Kidney (tissue), 14 donors: Measurements from ENCODE around the gene KCTD10. TPM values are rescaled to one million over a fixed set of nuclear protein-coding genes. Genes with fewer than 3 reads are reported as not detected.
A peak's percentile ranks its signal among the peaks of the same experiment; 100 is the strongest.
"Not testable (repeated sequence)": the region's sequence is repeated elsewhere in the genome, so short reads cannot be mapped to it uniquely, and the experiment has no call there.

Experiments
- DNase-seq, 5 donors: peaks; one replicate each; pipeline ENCODE4 v3.0.0-alpha.2; 2013 to 2020
- FAIRE-seq: peaks from 2 replicates; lab custom pipeline; 2012; peaks lifted over from hg19 to GRCh38; lab: Jason Lieb, UNC
- H3K27ac ChIP-seq, 2 donors: one replicate each; pipeline ENCODE4 v1.7.0; 2013; ENCODE audit warnings: low read depth in 2 of 2, low read length in 2 of 2, inconsistent platforms in 1 of 2
- H3K27me3 ChIP-seq: one replicate; pipeline ENCODE4 v1.7.1; 2013; ENCODE audit warnings: low read length, inconsistent platforms; ENCODE audit not compliant: control insufficient read depth, insufficient read depth
- H3K36me3 ChIP-seq, 3 donors: one replicate each; pipeline versions ENCODE4 v1.7.0 to v1.7.1; 2013; ENCODE audit warnings: low read length in 3 of 3, control low read depth in 1 of 3, inconsistent platforms in 1 of 3; ENCODE audit not compliant: insufficient read depth in 3 of 3, control insufficient read depth in 2 of 3
- H3K4me1 ChIP-seq, 3 donors: one replicate each; pipeline versions ENCODE4 v1.7.0 to v1.7.1; 2013; ENCODE audit warnings: low read length in 3 of 3, inconsistent platforms in 1 of 3, low read depth in 1 of 3; ENCODE audit not compliant: control insufficient read depth in 2 of 3, insufficient read depth in 2 of 3
- H3K4me3 ChIP-seq, 3 donors: one replicate each; pipeline versions ENCODE4 v1.7.0 to v1.8.1; 2013; ENCODE audit warnings: low read length in 3 of 3, control low read depth in 1 of 3, inconsistent platforms in 1 of 3
- H3K9ac ChIP-seq, 3 donors: one replicate each; pipeline versions ENCODE4 v1.7.0 to v1.7.1; 2013; ENCODE audit warnings: low read length in 3 of 3, control low read depth in 1 of 3, inconsistent platforms in 1 of 3
- H3K9me3 ChIP-seq, 3 donors: one replicate each; pipeline versions ENCODE4 v1.7.0 to v1.7.1; 2013; ENCODE audit warnings: low read length in 3 of 3, control low read depth in 1 of 3, inconsistent platforms in 1 of 3; ENCODE audit not compliant: control insufficient read depth in 2 of 3, insufficient read depth in 1 of 3
- intact Hi-C: fragments of 100-400 bp; cut with DNase I; formaldehyde crosslinking; loops from one replicate; pipeline ENCODE4 v1.11.1; 2022
- polyA plus RNA-seq: library from polyadenylated mRNA; stranded (reverse); fragments of 350-450 nt; fragmentation: Illumina TruSeq; extraction: RNeasy Lipid Tissue Mini Kit (QIAGEN cat#74804); gene quantifications from one replicate; pipeline ENCODE4 v1.2.3, GENCODE V29; 2014; ENCODE audit warnings: low read depth, low replicate concordance; ENCODE audit not compliant: insufficient read depth
- total RNA-seq: library from RNA; stranded (reverse); fragmentation: NEBNext Ultra II Directional; extraction: Animal tissue kit (Norgen Biotek cat#: 25700); gene quantifications from one replicate; pipeline ENCODE4 v1.2.1, GENCODE V29; 2021
- TF ChIP-seq, protein P1 (sequence below): IDR thresholded peaks from 3 replicates; pipeline ENCODE4 v1.5.1; 2012; ENCODE audit warnings: mild to moderate bottlenecking, moderate library complexity, borderline replicate concordance; ENCODE audit not compliant: insufficient read depth; ENCODE audit errors: extremely low read depth
- donor health status: control.
- donor health status: control.
- donor health status: control.
- donor health status: control.
- donor health status: control.
- donor health status: DM: yes; HTN: yes; CAD: no.
- donor health status: Normal renal cell carcinoma (clear cell type).

Gene KCTD10
- total and polyA plus RNA-seq, 2 donors from 2014 or later = 23.6 to 72.1 TPM

DNA sequence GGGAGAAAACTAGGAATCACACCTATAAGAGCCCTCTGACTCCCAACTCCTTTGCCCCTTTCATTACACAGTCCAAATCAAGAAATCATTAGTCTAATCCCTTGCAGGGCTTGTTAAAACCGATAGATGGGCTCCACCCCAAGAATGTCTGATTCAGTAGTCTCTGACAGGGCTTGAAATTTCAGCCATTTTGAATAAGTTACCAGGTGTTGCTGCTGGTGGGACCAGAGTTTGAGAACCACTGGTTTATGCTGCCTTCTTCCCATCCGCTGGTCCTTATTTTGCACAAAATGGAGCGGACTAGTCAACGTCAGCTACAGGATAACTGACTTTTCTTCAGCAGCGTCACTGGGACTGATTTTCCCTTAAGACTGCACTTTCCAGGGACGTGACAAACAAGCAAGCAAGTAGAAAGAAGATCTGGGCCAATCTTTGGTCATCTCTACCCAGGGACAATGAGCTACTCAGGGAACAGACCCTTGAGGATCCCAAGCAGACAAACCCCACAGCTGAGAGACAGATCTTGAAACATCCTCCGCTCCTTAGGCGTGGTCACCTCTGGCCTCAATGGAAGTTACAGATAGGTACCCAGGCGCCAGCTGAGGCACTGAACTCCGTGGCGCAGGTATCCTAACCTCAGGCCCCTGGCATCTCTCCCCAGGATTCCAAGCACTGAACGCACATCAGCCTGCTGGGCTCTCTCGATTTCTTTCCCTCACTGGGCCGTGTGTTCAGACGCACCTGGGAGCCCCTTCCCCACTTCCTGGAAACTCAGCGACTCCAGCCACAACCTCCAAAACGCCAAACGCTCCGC, 900 bp downstream of the KCTD10 start:
- TF ChIP-seq, protein P1, sequence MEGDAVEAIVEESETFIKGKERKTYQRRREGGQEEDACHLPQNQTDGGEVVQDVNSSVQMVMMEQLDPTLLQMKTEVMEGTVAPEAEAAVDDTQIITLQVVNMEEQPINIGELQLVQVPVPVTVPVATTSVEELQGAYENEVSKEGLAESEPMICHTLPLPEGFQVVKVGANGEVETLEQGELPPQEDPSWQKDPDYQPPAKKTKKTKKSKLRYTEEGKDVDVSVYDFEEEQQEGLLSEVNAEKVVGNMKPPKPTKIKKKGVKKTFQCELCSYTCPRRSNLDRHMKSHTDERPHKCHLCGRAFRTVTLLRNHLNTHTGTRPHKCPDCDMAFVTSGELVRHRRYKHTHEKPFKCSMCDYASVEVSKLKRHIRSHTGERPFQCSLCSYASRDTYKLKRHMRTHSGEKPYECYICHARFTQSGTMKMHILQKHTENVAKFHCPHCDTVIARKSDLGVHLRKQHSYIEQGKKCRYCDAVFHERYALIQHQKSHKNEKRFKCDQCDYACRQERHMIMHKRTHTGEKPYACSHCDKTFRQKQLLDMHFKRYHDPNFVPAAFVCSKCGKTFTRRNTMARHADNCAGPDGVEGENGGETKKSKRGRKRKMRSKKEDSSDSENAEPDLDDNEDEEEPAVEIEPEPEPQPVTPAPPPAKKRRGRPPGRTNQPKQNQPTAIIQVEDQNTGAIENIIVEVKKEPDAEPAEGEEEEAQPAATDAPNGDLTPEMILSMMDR = no peak
- Histone ChIP-seq H3K36me3 (no peaks in the 10 kb centered on the region), H3K27me3 (no peaks in the 10 kb centered on the region), H3K4me1 (peaks cover 0 to 20% (median 9%) of the 10 kb centered on the region in 3 donors), H3K9ac (peak overlapping the region; percentile 96 to 99 (median 96)), H3K4me3 (peak overlapping the region; percentile 99), H3K27ac (peak overlapping the region; percentile 90 to 99), H3K9me3 (no peaks in the 10 kb centered on the region)
- no peak for FAIRE-seq
- DNase-seq = peak in 1 of 5 donors; percentile 32
- intact Hi-C loops = loop anchor here (5.0 kb wide), 1 partner anchor 44 kb away; no protein-coding TSS in a partner anchor

- DNase-seq (no peak), FAIRE-seq (no peak)
- H3K27me3 ChIP-seq = no peaks in the 10 kb centered on the region
- intact Hi-C loops = loop anchor here (5.0 kb wide), 1 partner anchor 43 kb away; no protein-coding TSS in a partner anchor
- TF ChIP-seq, protein P1 = no peak
- H3K9me3 ChIP-seq = no peaks in the 10 kb centered on the region
- H3K4me3 ChIP-seq = peak overlapping the region in 1 of 3 donors; percentile 99
- H3K4me1 ChIP-seq = peaks cover 0 to 20% (median 9%) of the 10 kb centered on the region in 3 donors
- H3K36me3 ChIP-seq = no peaks in the 10 kb centered on the region
- no peak overlapping the region for H3K9ac ChIP-seq
- no peak overlapping the region for H3K27ac ChIP-seq
These were observed 2.0 kb downstream of the KCTD10 start for GRCh38 chr12:109475121-109475520.

DNA sequence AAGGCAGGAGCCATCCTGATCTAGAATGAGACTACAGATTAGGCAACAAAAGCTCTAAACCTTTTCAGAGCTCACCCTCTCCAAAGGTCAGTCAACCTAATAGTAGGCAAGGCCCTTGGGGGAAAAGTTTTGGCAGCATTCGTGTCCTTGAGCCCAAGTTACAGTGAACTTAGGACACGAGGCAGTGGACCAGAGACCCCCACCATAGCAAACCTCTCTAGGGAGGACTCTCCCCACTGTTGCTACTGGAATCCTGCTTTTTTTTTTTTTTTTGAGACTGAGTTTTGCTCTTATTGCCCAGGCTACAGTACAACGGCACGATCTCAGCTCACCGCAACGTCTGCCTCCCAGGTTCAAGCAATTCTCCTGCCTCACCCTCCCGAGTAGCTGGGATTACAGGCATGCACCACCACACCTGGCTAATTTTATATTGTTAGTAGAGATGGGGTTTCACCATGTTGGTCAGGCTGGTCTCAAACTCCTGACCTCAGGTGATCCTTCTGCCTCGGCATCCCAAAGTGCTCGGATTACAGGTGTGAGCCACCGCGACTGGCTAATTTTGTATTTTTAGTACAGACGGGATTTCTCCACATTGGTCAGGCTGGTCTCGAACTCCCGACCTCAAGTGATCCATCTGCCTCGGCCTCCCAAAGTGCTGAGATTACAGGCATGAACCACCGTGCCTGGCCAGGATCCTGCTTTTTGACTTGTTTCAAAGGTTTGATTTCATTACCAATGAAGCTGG, 3.4 kb downstream of the KCTD10 start:
- H3K36me3 ChIP-seq = peaks cover 4 to 10% (median 7%) of the 10 kb centered on the region in 3 donors
- H3K27me3 ChIP-seq, H3K9ac ChIP-seq, FAIRE-seq, H3K27ac ChIP-seq, intact Hi-C loops, H3K9me3 ChIP-seq, DNase-seq, H3K4me3 ChIP-seq: not testable (repeated sequence)
- peaks cover 0 to 22% (median 7%) of the 10 kb centered on the region in 3 donors for H3K4me1 ChIP-seq

DNA sequence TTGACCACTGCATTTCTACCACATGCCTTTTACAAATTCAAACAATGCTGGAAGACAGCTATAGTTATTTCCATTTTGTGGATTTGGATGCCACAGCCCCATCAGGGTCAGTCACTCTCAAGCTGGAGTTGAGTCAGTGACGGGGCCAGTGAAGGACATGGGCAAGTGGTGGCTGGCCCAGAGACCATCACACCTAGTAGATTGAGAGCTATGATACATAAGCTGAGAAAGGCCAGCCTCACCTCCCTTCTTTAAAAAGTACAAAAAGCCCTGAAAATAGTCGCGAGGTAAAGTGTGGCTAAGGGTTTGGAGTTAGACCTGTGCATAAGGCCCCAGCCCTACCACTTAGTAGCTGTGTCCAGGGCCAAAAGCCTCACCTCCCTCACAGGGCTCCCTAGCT, 4.1 kb downstream of the KCTD10 start:
- intact Hi-C loops = no loop called here
- no peaks in the 10 kb centered on the region for H3K27me3 ChIP-seq
- H3K4me1 ChIP-seq = peaks cover 0 to 19% (median 5%) of the 10 kb centered on the region in 3 donors
- H3K36me3 ChIP-seq = peaks cover 4 to 13% (median 7%) of the 10 kb centered on the region in 3 donors
- DNase-seq (no peak), FAIRE-seq (no peak)
- H3K4me3 ChIP-seq = no peak overlapping the region
- no peak overlapping the region for H3K27ac ChIP-seq
- no peak overlapping the region for H3K9ac ChIP-seq
- no peaks in the 10 kb centered on the region for H3K9me3 ChIP-seq
- TF ChIP-seq, protein P1 = no peak
